ENCODE data around the gene MAST4. TPM values are rescaled to one million over a fixed set of nuclear protein-coding genes. Genes with fewer than 3 reads are reported as not detected.

The MAST4 gene
- polyA plus RNA-seq, 1 donor (not counting 4 experiments of a cell fraction or from before 2014, with no cell fraction given) = 19.8 TPM

GRCh38 chr5:66830636-66831035, 234.4 kb downstream of the MAST4 start:
- Histone ChIP-seq H3K9ac (ENCODE audit: control insufficient read depth, extremely low read depth, insufficient read depth, low read length) (peak overlapping the region; percentile 84), H4K20me1 (ENCODE audit: control insufficient read depth, extremely low read depth, insufficient read depth, low read length) (no peaks in the 10 kb centered on the region), H3K9me1 (ENCODE audit: control insufficient read depth, extremely low read depth, insufficient read depth, low read length) (no peaks in the 10 kb centered on the region), H3K27me3 (ENCODE audit: control insufficient read depth, extremely low read depth, insufficient read depth, low read length) (no peaks in the 10 kb centered on the region), H3K27ac (ENCODE audit: control insufficient read depth, insufficient read depth, low read length) (peak overlapping the region; percentile 80), H3K4me3 (ENCODE audit: control insufficient read depth in 2 of 3, extremely low read depth in 1 of 3, insufficient read depth in 2 of 3, low read depth in 1 of 3, low read length in 3 of 3) (peak overlapping the region in 2 of 3 experiments; percentile 62 to 77), H3K36me3 (ENCODE audit: control insufficient read depth in 2 of 2, extremely low read depth in 1 of 2, insufficient read depth in 2 of 2, low read length in 2 of 2) (no peaks in the 10 kb centered on the region), H3K4me1 (ENCODE audit: control insufficient read depth, extremely low read depth, insufficient read depth, low read length) (peaks cover 18% of the 10 kb centered on the region), H3K79me2 (ENCODE audit: control insufficient read depth, insufficient read depth, low read length) (peaks cover 2% of the 10 kb centered on the region), H2AFZ (ENCODE audit: control insufficient read depth, low read length) (no peak overlapping the region), H3K4me2 (ENCODE audit: control insufficient read depth, extremely low read depth, insufficient read depth, low read depth, low read length) (peak overlapping the region; percentile 84), H3K9me3 (ENCODE audit: control insufficient read depth, low read depth, low read length) (no peaks in the 10 kb centered on the region)
- FAIRE-seq (peak; percentile 62), DNase-seq (ENCODE audit: low read depth, low spot score) (no peak)
- dilution Hi-C loops (cut with MboI; ENCODE audit: extremely low pct_ligation_motif_present, low sequenced_read_pairs) = no loop called here
- TF ChIP-seq CTCF (optimal IDR thresholded peaks at IDR 0.05 in 1 of 3, IDR thresholded peaks at IDR 0.05 in 1 of 3, conservative IDR thresholded peaks at IDR 0.05 in 1 of 3; ENCODE audit: extremely low read depth in 1 of 3, insufficient read depth in 2 of 3, low read length in 3 of 3) (no peak), EZH2 (IDR thresholded peaks at IDR 0.05; ENCODE audit: low read length) (no peak)

GRCh38 chr5:66839636-66840185, 243.5 kb downstream of the MAST4 start:
- Histone ChIP-seq H3K4me1 (ENCODE audit: control insufficient read depth, extremely low read depth, insufficient read depth, low read length) (peaks cover 16% of the 10 kb centered on the region), H4K20me1 (ENCODE audit: control insufficient read depth, extremely low read depth, insufficient read depth, low read length) (no peaks in the 10 kb centered on the region), H3K27me3 (ENCODE audit: control insufficient read depth, extremely low read depth, insufficient read depth, low read length) (no peaks in the 10 kb centered on the region), H3K79me2 (ENCODE audit: control insufficient read depth, insufficient read depth, low read length) (no peaks in the 10 kb centered on the region), H2AFZ (ENCODE audit: control insufficient read depth, low read length) (no peak overlapping the region), H3K4me3 (ENCODE audit: control insufficient read depth in 2 of 3, extremely low read depth in 1 of 3, insufficient read depth in 2 of 3, low read depth in 1 of 3, low read length in 3 of 3) (no peak overlapping the region), H3K27ac (ENCODE audit: control insufficient read depth, insufficient read depth, low read length) (no peak overlapping the region), H3K36me3 (ENCODE audit: control insufficient read depth in 2 of 2, extremely low read depth in 1 of 2, insufficient read depth in 2 of 2, low read length in 2 of 2) (no peaks in the 10 kb centered on the region), H3K4me2 (ENCODE audit: control insufficient read depth, extremely low read depth, insufficient read depth, low read depth, low read length) (no peak overlapping the region), H3K9ac (ENCODE audit: control insufficient read depth, extremely low read depth, insufficient read depth, low read length) (no peak overlapping the region), H3K9me1 (ENCODE audit: control insufficient read depth, extremely low read depth, insufficient read depth, low read length) (no peaks in the 10 kb centered on the region), H3K9me3 (ENCODE audit: control insufficient read depth, low read depth, low read length) (no peaks in the 10 kb centered on the region)
- no peak for DNase-seq (ENCODE audit: low read depth, low spot score)
- no peak for FAIRE-seq
- dilution Hi-C loops (cut with MboI; ENCODE audit: extremely low pct_ligation_motif_present, low sequenced_read_pairs) = no loop called here
- TF ChIP-seq EZH2 (IDR thresholded peaks at IDR 0.05; ENCODE audit: low read length) = no peak
- TF ChIP-seq CTCF (optimal IDR thresholded peaks at IDR 0.05 in 1 of 3, IDR thresholded peaks at IDR 0.05 in 1 of 3, conservative IDR thresholded peaks at IDR 0.05 in 1 of 3; ENCODE audit: extremely low read depth in 1 of 3, insufficient read depth in 2 of 3, low read length in 3 of 3) = no peak

All from keratinocyte (primary cell).